ENCODE results near the gene IQCM.

The IQCM gene

GRCh38 chr4:149768477-149768876 is 47.2 kb downstream of the IQCM start:
- DNase-seq (ENCODE audit: low read depth in 2 of 2) = no peak

- no peak for DNase-seq (ENCODE audit: low read depth in 2 of 2)
These were observed 49.5 kb downstream of the IQCM start for GRCh38 chr4:149766135-149766534.

GRCh38 chr4:149765630-149766029 is 50.0 kb downstream of the IQCM start:
- no peak for DNase-seq (ENCODE audit: low read depth in 2 of 2)

- no peak for DNase-seq (ENCODE audit: low read depth in 2 of 2)
These were observed 59.7 kb downstream of the IQCM start for GRCh38 chr4:149755969-149756368.

GRCh38 chr4:149754526-149754925 is 61.1 kb downstream of the IQCM start:
- no peak for DNase-seq (ENCODE audit: low read depth in 2 of 2)

- DNase-seq (ENCODE audit: low read depth in 2 of 2) = no peak
These were observed 62.9 kb downstream of the IQCM start for GRCh38 chr4:149752729-149753128.

- DNase-seq (ENCODE audit: low read depth in 2 of 2) = no peak
These were observed 64.5 kb downstream of the IQCM start for GRCh38 chr4:149751174-149751573.

GRCh38 chr4:149749784-149750183 is 65.9 kb downstream of the IQCM start:
- no peak for DNase-seq (ENCODE audit: low read depth in 2 of 2)

GRCh38 chr4:149747646-149748045 is 68.0 kb downstream of the IQCM start:
- no peak for DNase-seq (ENCODE audit: low read depth in 2 of 2)

- DNase-seq (ENCODE audit: low read depth in 2 of 2) = no peak
These were observed 69.4 kb downstream of the IQCM start for GRCh38 chr4:149746276-149746675.

- DNase-seq (ENCODE audit: low read depth in 2 of 2) = no peak
These were observed 74.3 kb downstream of the IQCM start for GRCh38 chr4:149741186-149741831.

GRCh38 chr4:149738156-149738555 is 77.5 kb downstream of the IQCM start:
- DNase-seq (ENCODE audit: low read depth in 2 of 2) = no peak

GRCh38 chr4:149735796-149736195 is 79.8 kb downstream of the IQCM start:
- no peak for DNase-seq (ENCODE audit: low read depth in 2 of 2)

GRCh38 chr4:149728444-149728843 is 87.2 kb downstream of the IQCM start:
- no peak for DNase-seq (ENCODE audit: low read depth in 2 of 2)

GRCh38 chr4:149727663-149728062 is 88.0 kb downstream of the IQCM start:
- no peak for DNase-seq (ENCODE audit: low read depth in 2 of 2)

GRCh38 chr4:149723065-149723464 is 92.6 kb downstream of the IQCM start:
- no peak for DNase-seq (ENCODE audit: low read depth in 2 of 2)

GRCh38 chr4:149719806-149720205 is 95.8 kb downstream of the IQCM start:
- DNase-seq (ENCODE audit: low read depth in 2 of 2) = no peak

- no peak for DNase-seq (ENCODE audit: low read depth in 2 of 2)
These were observed 96.3 kb downstream of the IQCM start for GRCh38 chr4:149719357-149719756.

GRCh38 chr4:149718500-149718899 is 97.1 kb downstream of the IQCM start:
- DNase-seq (ENCODE audit: low read depth in 2 of 2) = no peak

GRCh38 chr4:149716728-149717127 is 98.9 kb downstream of the IQCM start:
- no peak for DNase-seq (ENCODE audit: low read depth in 2 of 2)

- no peak for DNase-seq (ENCODE audit: low read depth in 2 of 2)
These were observed 99.6 kb downstream of the IQCM start for GRCh38 chr4:149715822-149716585.

GRCh38 chr4:149713031-149713430 is 102.6 kb downstream of the IQCM start:
- DNase-seq (ENCODE audit: low read depth in 2 of 2) = no peak

GRCh38 chr4:149711593-149712365 is 103.9 kb downstream of the IQCM start:
- no peak for DNase-seq (ENCODE audit: low read depth in 2 of 2)
